Endothelial cell of umbilical vein (primary cell): ENCODE results near the gene RRP8. TPM values are rescaled to one million over a fixed set of nuclear protein-coding genes. Genes with fewer than 3 reads are reported as not detected.

Source experiments
- BruUV-seq: library from RNA; stranded (reverse); fragments of 400-500 nt; replicated peaks from 2 replicates; lab custom pipeline; 2021; lab: Mats Ljungman, UMichigan
- CTCF ChIA-PET: fragments of 300-600, 350-600 bp; sonication (Branson Sonifier 250); formaldehyde crosslinking; loops from one replicate; lab custom pipeline; 2021; ENCODE audit warnings: antibody characterized with exemption, inconsistent platforms; lab: Charles Lee
- POLR2A ChIA-PET: fragments of 300-600, 350-600 bp; sonication (Branson Sonifier 250); formaldehyde crosslinking; loops from one replicate; lab custom pipeline; 2021; ENCODE audit warnings: antibody characterized with exemption, inconsistent platforms; lab: Charles Lee
- DNase-seq: peaks from one replicate; pipeline ENCODE4 v3.0.0-alpha.2; 2011; ENCODE audit warnings: low read depth, low spot score
- FAIRE-seq: peaks from 2 replicates; lab custom pipeline; 2011; peaks lifted over from hg19 to GRCh38; lab: Jason Lieb, UNC
- H2AFZ ChIP-seq: 2 replicates; pipeline ENCODE4 v1.6.0; 2012; ENCODE audit warnings: low read depth, low read length, control low read depth, inconsistent platforms
- H3K27ac ChIP-seq: 2 replicates; pipeline ENCODE4 v1.5.1; 2011; ENCODE audit warnings: low read depth, mild to moderate bottlenecking, control low read depth, low read length, moderate library complexity; ENCODE audit not compliant: insufficient read depth
- H3K27me3 ChIP-seq, 2 experiments: 2 replicates each; pipeline versions ENCODE4 v1.6.0 to v1.6.1; 2011; ENCODE audit warnings: low read length in 2 of 2, mixed read lengths in 1 of 2; ENCODE audit not compliant: control insufficient read depth in 2 of 2, insufficient read depth in 2 of 2
- H3K36me3 ChIP-seq, 2 experiments: 2 replicates in 1 of 2; 3 replicates in 1 of 2; pipeline ENCODE4 v1.5.1; 2011; ENCODE audit warnings: low read length in 2 of 2, mild to moderate bottlenecking in 1 of 2, moderate library complexity in 1 of 2; ENCODE audit not compliant: control insufficient read depth in 2 of 2, insufficient read depth in 2 of 2; ENCODE audit errors: extremely low read depth in 1 of 2
- H3K4me1 ChIP-seq: 3 replicates; pipeline ENCODE4 v1.5.1; 2011; ENCODE audit warnings: mild to moderate bottlenecking, low read length; ENCODE audit not compliant: control insufficient read depth, insufficient read depth; ENCODE audit errors: extremely low read depth
- H3K4me2 ChIP-seq: 2 replicates; pipeline ENCODE4 v1.6.1; 2011; ENCODE audit warnings: low read length, control low read depth, mixed read lengths; ENCODE audit not compliant: insufficient read depth
- H3K4me3 ChIP-seq, 3 experiments: fragments of 200-600 bp in 1 of 3; sonication (generic), shearing (Covaris generic) in 1 of 3; replicated peaks in 1 of 3; 2 replicates each; pipeline ENCODE4 v1.5.1; 2011 to 2016; ENCODE audit warnings: control low read depth in 3 of 3, low read length in 3 of 3, mild to moderate bottlenecking in 2 of 3, inconsistent platforms in 1 of 3, low read depth in 1 of 3, moderate library complexity in 1 of 3; ENCODE audit not compliant: insufficient read depth in 1 of 3
- H3K79me2 ChIP-seq: 2 replicates; pipeline ENCODE4 v1.6.0; 2012; ENCODE audit warnings: low read length, inconsistent platforms; ENCODE audit not compliant: control insufficient read depth, insufficient read depth
- H3K9ac ChIP-seq: replicated peaks from 2 replicates; pipeline ENCODE3; 2011; ENCODE audit warnings: low read length, control low read depth; ENCODE audit not compliant: insufficient read depth; ENCODE audit errors: extremely low read depth
- H3K9me1 ChIP-seq: replicated peaks from 3 replicates; pipeline ENCODE4 v1.6.0; 2011; ENCODE audit warnings: mild to moderate bottlenecking, low read length; ENCODE audit not compliant: control insufficient read depth, insufficient read depth; ENCODE audit errors: extremely low read depth
- H3K9me3 ChIP-seq: replicated peaks from 2 replicates; pipeline ENCODE4 v1.5.1; 2012; ENCODE audit warnings: low read length, inconsistent platforms; ENCODE audit not compliant: control insufficient read depth, insufficient read depth
- H4K20me1 ChIP-seq: replicated peaks from 2 replicates; pipeline ENCODE3; 2011; ENCODE audit warnings: mild to moderate bottlenecking, low read length; ENCODE audit not compliant: control insufficient read depth, insufficient read depth; ENCODE audit errors: extremely low read depth
- CTCF ChIP-seq, 2 donors: IDR thresholded peaks; 1 replicate in 1 of 2; 2 replicates in 1 of 2; pipeline ENCODE4 v1.5.1; 2011; ENCODE audit warnings: low read length in 2 of 2, mild to moderate bottlenecking in 2 of 2, moderate library complexity in 2 of 2, control low read depth in 1 of 2, inconsistent platforms in 1 of 2, low read depth in 1 of 2; ENCODE audit not compliant: insufficient read depth in 1 of 2; ENCODE audit errors: extremely low read depth in 1 of 2
- EZH2 ChIP-seq: IDR thresholded peaks from 2 replicates; pipeline ENCODE4 v1.6.1; 2012; ENCODE audit warnings: borderline replicate concordance, low read depth, mild to moderate bottlenecking, moderate library complexity, low read length, inconsistent platforms; ENCODE audit not compliant: severe bottlenecking
- FOS ChIP-seq: IDR thresholded peaks from 2 replicates; pipeline ENCODE4 v1.6.1; 2011; ENCODE audit warnings: mild to moderate bottlenecking, low read length, moderate library complexity, borderline replicate concordance; ENCODE audit not compliant: insufficient read depth
- GATA2 ChIP-seq: IDR thresholded peaks from 2 replicates; pipeline ENCODE4 v1.7.0; 2011; ENCODE audit warnings: low read depth, mild to moderate bottlenecking, moderate library complexity, mixed read lengths, low read length; ENCODE audit not compliant: insufficient read length, insufficient read depth
- JUN ChIP-seq: IDR thresholded peaks from 2 replicates; pipeline ENCODE4 v1.6.1; 2011; ENCODE audit warnings: borderline replicate concordance, low read depth; ENCODE audit not compliant: insufficient read length, insufficient read depth
- MYC ChIP-seq: IDR thresholded peaks from one replicate; pipeline ENCODE4 v1.6.1; 2011; ENCODE audit warnings: mild to moderate bottlenecking, low read depth, low read length
- POLR2A ChIP-seq: IDR thresholded peaks from 2 replicates; pipeline ENCODE4 v1.6.1; 2012; ENCODE audit warnings: low read depth, mild to moderate bottlenecking, control low read depth, low read length
- POLR2AphosphoS5 ChIP-seq: IDR thresholded peaks from 2 replicates; pipeline ENCODE4 v1.6.1; 2012; ENCODE audit warnings: low read depth, mild to moderate bottlenecking, control low read depth, low read length, moderate library complexity; ENCODE audit not compliant: insufficient read depth
- dilution Hi-C: fragments of 300-500 bp; cut with MboI; formaldehyde crosslinking; loops from one replicate; pipeline ENCODE4 v1.15.0; 2019; ENCODE audit warnings: low sequenced_read_pairs; ENCODE audit not compliant: extremely low pct_ligation_motif_present
- intact Hi-C: fragments of 100-400 bp; cut with micrococcal nuclease; formaldehyde crosslinking; loops from one replicate; pipeline ENCODE4 v1.10.0; 2022
- polyA plus RNA-seq, 4 experiments: library from polyadenylated mRNA; depleted of rRNA in 3 of 4; stranded (reverse) in 3 of 4; unstranded in 1 of 4; fragments of >200 nt; gene quantifications; 2 replicates each; pipeline versions ENCODE4 v1.2.1 to v1.2.3, GENCODE V29; 2011 to 2012; ENCODE audit warnings: missing spikeins in 1 of 4
- total RNA-seq: library from RNA; stranded (reverse); gene quantifications from 2 replicates; pipeline ENCODE4 v1.2.3, GENCODE V29; 2021
- TF ChIP-seq, protein P1 (sequence below): IDR thresholded peaks from 2 replicates; pipeline ENCODE4 v1.6.1; 2011; ENCODE audit not compliant: insufficient read depth, insufficient read length

RRP8 gene
- total and polyA plus RNA-seq, 2 donors (not counting 3 experiments of a cell fraction or from before 2014, with no cell fraction given) = 6.4 to 19.4 TPM

- BruUV-seq = no TSS peak
- POLR2A ChIA-PET = no interaction called here
- no peak overlapping the region for H3K27ac ChIP-seq
- H3K36me3 ChIP-seq = peaks cover 0 to 2% of the 10 kb centered on the region in 2 experiments
- CTCF ChIA-PET = interaction anchor here (0.9 to 1.8 kb wide), 4 partner anchors 8 to 48 kb away, joined by 3 to 5 read pairs (median 4); no protein-coding TSS in a partner anchor
- H4K20me1 ChIP-seq = no peaks in the 10 kb centered on the region
- no peak overlapping the region for H3K4me3 ChIP-seq
- peaks cover 32% of the 10 kb centered on the region for H3K4me1 ChIP-seq
- TF ChIP-seq JUN (no peak), MYC (no peak), GATA2 (no peak), EZH2 (no peak), POLR2AphosphoS5 (no peak), POLR2A (no peak), FOS (no peak), CTCF (IDR thresholded peaks at IDR 0.05; ENCODE audit: extremely low read depth in 1 of 2, insufficient read depth in 1 of 2, low read depth in 1 of 2, low read length in 2 of 2) (no peak)
- TF ChIP-seq, protein P1, sequence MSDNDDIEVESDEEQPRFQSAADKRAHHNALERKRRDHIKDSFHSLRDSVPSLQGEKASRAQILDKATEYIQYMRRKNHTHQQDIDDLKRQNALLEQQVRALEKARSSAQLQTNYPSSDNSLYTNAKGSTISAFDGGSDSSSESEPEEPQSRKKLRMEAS = no peak
- dilution Hi-C loops (no loop called here), intact Hi-C loops (no loop called here)
- H3K9me3 ChIP-seq = no peaks in the 10 kb centered on the region
- FAIRE-seq (no peak), DNase-seq (no peak)
- H3K9ac ChIP-seq = no peak overlapping the region
- no peak overlapping the region for H3K4me2 ChIP-seq
- H3K9me1 ChIP-seq = no peaks in the 10 kb centered on the region
- no peaks in the 10 kb centered on the region for H3K27me3 ChIP-seq
- H2AFZ ChIP-seq = no peak overlapping the region
- H3K79me2 ChIP-seq = no peaks in the 10 kb centered on the region
Observed at GRCh38 chr11:6579681-6580080, 23.7 kb downstream of the RRP8 start.
